ENCODE results near the gene OTOF.

DNA sequence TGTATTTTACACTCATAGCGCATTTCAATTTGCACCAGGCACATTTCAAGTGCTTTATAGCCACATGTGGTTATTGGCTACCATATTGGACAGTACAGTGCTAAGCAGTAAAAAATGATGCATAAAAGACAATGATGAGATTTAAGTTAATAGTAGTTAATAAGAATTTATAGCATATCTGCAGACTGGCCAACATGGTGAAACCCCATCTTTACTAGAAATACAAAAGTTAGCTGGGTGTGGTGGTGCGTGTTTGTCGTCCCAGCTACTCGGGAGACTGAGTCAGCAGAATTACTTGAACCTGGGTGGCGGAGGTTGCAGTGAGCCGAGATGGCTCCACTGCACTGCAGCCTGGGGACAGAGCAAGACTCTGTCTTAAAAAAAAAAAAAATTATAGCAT lies 66.5 kb downstream of the OTOF start:
- TF ChIP-seq CBFB (CRISPR knock-in tag; IDR thresholded peaks at IDR 0.05; ENCODE audit: low read depth) (no peak), HMGXB4 (CRISPR knock-in tag; IDR thresholded peaks at IDR 0.05) (no peak), RELA (CRISPR knock-in tag; IDR thresholded peaks at IDR 0.05; ENCODE audit: borderline replicate concordance) (no peak), NR1H2 (CRISPR knock-in tag; IDR thresholded peaks at IDR 0.05) (no peak), AFF4 (CRISPR knock-in tag; IDR thresholded peaks at IDR 0.05; ENCODE audit: borderline replicate concordance) (no peak), ESRRA (CRISPR knock-in tag; IDR thresholded peaks at IDR 0.05; ENCODE audit: borderline replicate concordance) (no peak), NR2C2 (CRISPR knock-in tag; IDR thresholded peaks at IDR 0.05) (no peak)
- TF ChIP-seq, protein P1, sequence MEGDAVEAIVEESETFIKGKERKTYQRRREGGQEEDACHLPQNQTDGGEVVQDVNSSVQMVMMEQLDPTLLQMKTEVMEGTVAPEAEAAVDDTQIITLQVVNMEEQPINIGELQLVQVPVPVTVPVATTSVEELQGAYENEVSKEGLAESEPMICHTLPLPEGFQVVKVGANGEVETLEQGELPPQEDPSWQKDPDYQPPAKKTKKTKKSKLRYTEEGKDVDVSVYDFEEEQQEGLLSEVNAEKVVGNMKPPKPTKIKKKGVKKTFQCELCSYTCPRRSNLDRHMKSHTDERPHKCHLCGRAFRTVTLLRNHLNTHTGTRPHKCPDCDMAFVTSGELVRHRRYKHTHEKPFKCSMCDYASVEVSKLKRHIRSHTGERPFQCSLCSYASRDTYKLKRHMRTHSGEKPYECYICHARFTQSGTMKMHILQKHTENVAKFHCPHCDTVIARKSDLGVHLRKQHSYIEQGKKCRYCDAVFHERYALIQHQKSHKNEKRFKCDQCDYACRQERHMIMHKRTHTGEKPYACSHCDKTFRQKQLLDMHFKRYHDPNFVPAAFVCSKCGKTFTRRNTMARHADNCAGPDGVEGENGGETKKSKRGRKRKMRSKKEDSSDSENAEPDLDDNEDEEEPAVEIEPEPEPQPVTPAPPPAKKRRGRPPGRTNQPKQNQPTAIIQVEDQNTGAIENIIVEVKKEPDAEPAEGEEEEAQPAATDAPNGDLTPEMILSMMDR (IDR thresholded peaks at IDR 0.05) = no peak
- TF ChIP-seq, protein P2, sequence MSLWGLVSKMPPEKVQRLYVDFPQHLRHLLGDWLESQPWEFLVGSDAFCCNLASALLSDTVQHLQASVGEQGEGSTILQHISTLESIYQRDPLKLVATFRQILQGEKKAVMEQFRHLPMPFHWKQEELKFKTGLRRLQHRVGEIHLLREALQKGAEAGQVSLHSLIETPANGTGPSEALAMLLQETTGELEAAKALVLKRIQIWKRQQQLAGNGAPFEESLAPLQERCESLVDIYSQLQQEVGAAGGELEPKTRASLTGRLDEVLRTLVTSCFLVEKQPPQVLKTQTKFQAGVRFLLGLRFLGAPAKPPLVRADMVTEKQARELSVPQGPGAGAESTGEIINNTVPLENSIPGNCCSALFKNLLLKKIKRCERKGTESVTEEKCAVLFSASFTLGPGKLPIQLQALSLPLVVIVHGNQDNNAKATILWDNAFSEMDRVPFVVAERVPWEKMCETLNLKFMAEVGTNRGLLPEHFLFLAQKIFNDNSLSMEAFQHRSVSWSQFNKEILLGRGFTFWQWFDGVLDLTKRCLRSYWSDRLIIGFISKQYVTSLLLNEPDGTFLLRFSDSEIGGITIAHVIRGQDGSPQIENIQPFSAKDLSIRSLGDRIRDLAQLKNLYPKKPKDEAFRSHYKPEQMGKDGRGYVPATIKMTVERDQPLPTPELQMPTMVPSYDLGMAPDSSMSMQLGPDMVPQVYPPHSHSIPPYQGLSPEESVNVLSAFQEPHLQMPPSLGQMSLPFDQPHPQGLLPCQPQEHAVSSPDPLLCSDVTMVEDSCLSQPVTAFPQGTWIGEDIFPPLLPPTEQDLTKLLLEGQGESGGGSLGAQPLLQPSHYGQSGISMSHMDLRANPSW (CRISPR knock-in tag; conservative IDR thresholded peaks at IDR 0.05; ENCODE audit: low read depth) = no peak
